B cell (primary cell): Measurements from ENCODE around the gene RNF103. TPM values are rescaled to one million over a fixed set of nuclear protein-coding genes. Genes with fewer than 3 reads are reported as not detected.

ENCODE experiments used
- ATAC-seq: fragments of 200-7000 bp; cut with Tn5 transposase; one replicate; pipeline ENCODE4 v1.10.0; 2021; ENCODE audit warnings: low read depth, mild to moderate bottlenecking, moderate number of reproducible peaks, moderate library complexity
- CTCF ChIA-PET: fragments of 350-600 bp; sonication (Branson Sonifier 250); formaldehyde crosslinking; loops from one replicate; lab custom pipeline; 2021; ENCODE audit warnings: antibody characterized with exemption, inconsistent platforms; lab: Charles Lee
- POLR2A ChIA-PET: fragments of 350-600 bp; sonication (Branson Sonifier 250); formaldehyde crosslinking; loops from one replicate; lab custom pipeline; 2021; ENCODE audit warnings: antibody characterized with exemption; lab: Charles Lee
- DNase-seq: peaks from one replicate; pipeline ENCODE4 v3.0.0; 2013
- H2AFZ ChIP-seq: 2 replicates; pipeline ENCODE4 v1.6.1; 2012; ENCODE audit warnings: mild to moderate bottlenecking, low read depth, low read length; ENCODE audit not compliant: insufficient read depth, poor library complexity, severe bottlenecking
- H3K27ac ChIP-seq, 2 donors: 1 replicate in 1 of 2; 2 replicates in 1 of 2; pipeline ENCODE4 v1.5.1; 2012 to 2013; ENCODE audit warnings: low read length in 2 of 2, mild to moderate bottlenecking in 2 of 2, moderate library complexity in 1 of 2
- H3K27me3 ChIP-seq, 4 experiments: fragments of 200-600 bp in 1 of 4; sonication (generic) in 1 of 4; replicated peaks in 1 of 4; 1 replicate in 2 of 4; 2 replicates in 2 of 4; pipeline versions ENCODE4 v1.6.1 to v1.7.0; 2013 to 2016; ENCODE audit warnings: low read length in 3 of 4, mild to moderate bottlenecking in 2 of 4, mixed read lengths in 1 of 4, moderate library complexity in 1 of 4; ENCODE audit not compliant: insufficient read depth in 4 of 4, control insufficient read depth in 3 of 4; ENCODE audit errors: control extremely low read depth in 1 of 4
- H3K36me3 ChIP-seq, 2 experiments: replicated peaks in 1 of 2; 1 replicate in 1 of 2; 2 replicates in 1 of 2; pipeline versions ENCODE4 v1.6.1 to v1.7.1; 2013; ENCODE audit warnings: low read length in 1 of 2; ENCODE audit not compliant: insufficient read depth in 2 of 2, control insufficient read depth in 1 of 2; ENCODE audit errors: control extremely low read depth in 1 of 2, extremely low read depth in 1 of 2
- H3K4me1 ChIP-seq, 2 donors: fragments of 200-600 bp in 1 of 2; sonication (generic) in 1 of 2; 1 replicate in 1 of 2; 2 replicates in 1 of 2; pipeline versions ENCODE4 v1.5.1 to v1.6.1; 2013 to 2017; ENCODE audit warnings: low read length in 2 of 2; ENCODE audit not compliant: control insufficient read depth in 2 of 2, insufficient read depth in 2 of 2
- H3K4me2 ChIP-seq: replicated peaks from 2 replicates; pipeline ENCODE3; 2012; ENCODE audit warnings: mild to moderate bottlenecking, low read depth, low read length; ENCODE audit not compliant: poor library complexity, severe bottlenecking
- H3K4me3 ChIP-seq, 5 experiments: fragments of 200-600 bp in 1 of 5; sonication (generic) in 1 of 5; 1 replicate in 3 of 5; 2 replicates in 2 of 5; pipeline versions ENCODE4 v1.5.1 to v1.7.0; 2011 to 2016; ENCODE audit warnings: low read length in 4 of 5, mild to moderate bottlenecking in 4 of 5, low read depth in 2 of 5, control low read depth in 1 of 5, moderate library complexity in 1 of 5; ENCODE audit not compliant: insufficient read depth in 1 of 5; ENCODE audit errors: control extremely low read depth in 1 of 5, extremely low read depth in 1 of 5
- H3K79me2 ChIP-seq: fragments of 200-600 bp; sonication (generic); one replicate; pipeline ENCODE4 v1.6.0; 2016; ENCODE audit warnings: low read length; ENCODE audit not compliant: control insufficient read depth, insufficient read depth
- H3K9ac ChIP-seq: fragments of 200-600 bp; sonication (generic); 2 replicates; pipeline ENCODE4 v1.6.1; 2017; ENCODE audit warnings: mild to moderate bottlenecking, low read length, moderate library complexity
- H3K9me3 ChIP-seq, 3 donors: one replicate each; pipeline versions ENCODE4 v1.6.1 to v1.7.1; 2013; ENCODE audit warnings: low read length in 2 of 3; ENCODE audit not compliant: control insufficient read depth in 2 of 3, insufficient read depth in 1 of 3; ENCODE audit errors: control extremely low read depth in 1 of 3
- H4K20me1 ChIP-seq: 2 replicates; pipeline ENCODE4 v1.6.0; 2012; ENCODE audit warnings: mild to moderate bottlenecking, low read length; ENCODE audit not compliant: insufficient read depth, control insufficient read depth, poor library complexity, severe bottlenecking
- H3K27ac Mint-ChIP-seq: one replicate; pipeline ENCODE4 v1.8.0; 2021; ENCODE audit warnings: mixed read lengths
- H3K27me3 Mint-ChIP-seq: one replicate; pipeline ENCODE4 v1.8.0; 2021; ENCODE audit warnings: mixed read lengths
- H3K4me1 Mint-ChIP-seq: one replicate; pipeline ENCODE4 v1.8.0; 2021; ENCODE audit warnings: mixed read lengths
- H3K4me3 Mint-ChIP-seq: one replicate; pipeline ENCODE4 v1.8.0; 2021; ENCODE audit warnings: mixed read lengths
- H3K9me3 Mint-ChIP-seq: one replicate; pipeline ENCODE4 v1.8.0; 2022; ENCODE audit warnings: mixed read lengths; ENCODE audit not compliant: insufficient read depth
- EZH2 ChIP-seq: IDR thresholded peaks from 2 replicates; pipeline ENCODE4 v1.6.1; 2012; ENCODE audit warnings: borderline replicate concordance, low read depth, mild to moderate bottlenecking, moderate library complexity, low read length; ENCODE audit not compliant: insufficient read depth, poor library complexity, severe bottlenecking
- WGBS: methylation state at CpG from one replicate; pipeline ENCODE4 v1.1.5; 2013; ENCODE audit warnings: missing lambda C conversion rate; ENCODE audit not compliant: insufficient coverage; 5-methylcytosine and 5-hydroxymethylcytosine counted together
- intact Hi-C: fragments of 100-400 bp; cut with micrococcal nuclease; formaldehyde crosslinking; loops from one replicate; pipeline ENCODE4 v1.10.0; 2022
- polyA plus RNA-seq: library from polyadenylated mRNA; depleted of rRNA; stranded (reverse); fragments of >200 nt; gene quantifications from 2 replicates; pipeline ENCODE4 v1.2.3, GENCODE V29; 2012
- total RNA-seq, 2 donors: library from RNA; stranded (reverse); fragments of 120-200 nt in 1 of 2; gene quantifications; 1 replicate in 1 of 2; 2 replicates in 1 of 2; pipeline versions ENCODE4 v1.2.3 to v1.2.4, GENCODE V29; 2013 to 2022
- TF ChIP-seq, protein P1 (sequence below): fragments of 200-600 bp; IDR thresholded peaks from one replicate; pipeline ENCODE4 v1.8.0; 2022; ENCODE audit warnings: antibody characterized with exemption, mild to moderate bottlenecking

RNF103 gene
- total and polyA plus RNA-seq, 2 donors (not counting 1 experiment from before 2014, with no cell fraction given), result 23.7 to 37.2 TPM

DNA sequence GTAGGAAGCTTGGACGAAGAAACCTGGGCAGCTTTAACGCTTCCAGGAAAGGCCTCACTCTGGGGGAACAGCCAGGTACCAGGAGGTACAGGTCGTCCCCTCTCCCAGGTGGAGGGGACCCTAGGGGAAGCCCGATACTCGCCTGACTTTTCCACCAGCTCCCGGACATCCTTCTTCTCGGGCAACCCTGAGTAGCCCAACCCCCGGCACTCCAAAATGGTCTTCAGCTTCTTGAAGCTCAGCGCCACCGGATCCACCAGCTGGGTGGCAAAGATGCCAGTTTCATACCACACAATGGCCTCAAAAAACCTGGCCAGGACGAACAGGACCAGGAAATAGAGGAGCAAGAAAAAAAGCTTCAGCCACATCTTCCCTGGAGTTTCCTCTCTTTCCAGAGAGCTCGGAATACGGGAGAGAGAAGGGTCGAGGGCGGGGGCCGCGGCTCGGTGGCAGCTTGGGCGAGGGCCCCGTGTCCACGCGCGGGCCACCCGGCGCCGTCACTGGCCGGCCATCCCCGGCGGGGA, 1.1 kb downstream of the RNF103 start:
- peak overlapping the region; percentile 97 for H3K27ac Mint-ChIP-seq
- Histone ChIP-seq H2AFZ (peak overlapping the region; percentile 85), H4K20me1 (no peaks in the 10 kb centered on the region), H3K4me3 (peak overlapping the region; percentile 71 to 87 (median 78)), H3K79me2 (peaks cover 23% of the 10 kb centered on the region), H3K36me3 (peaks cover 1 to 15% of the 10 kb centered on the region in 2 experiments), H3K4me2 (peak overlapping the region; percentile 84), H3K4me1 (peaks cover 17 to 22% of the 10 kb centered on the region in 2 donors), H3K27ac (peak overlapping the region; percentile 85 to 94), H3K27me3 (no peaks in the 10 kb centered on the region), H3K9ac (peak overlapping the region; percentile 89), H3K9me3 (no peaks in the 10 kb centered on the region)
- peak overlapping the region; percentile 94 for H3K4me3 Mint-ChIP-seq
- POLR2A ChIA-PET, result interaction anchor here (1.1 to 1.8 kb wide), 3 partner anchors 47 to 181 kb away, joined by 6 to 11 read pairs (median 9); partner anchors contain the start of genes CHMP3 and KDM3A
- H3K9me3 Mint-ChIP-seq, result no peaks in the 10 kb centered on the region
- TF ChIP-seq EZH2, result no peak
- TF ChIP-seq, protein P1, sequence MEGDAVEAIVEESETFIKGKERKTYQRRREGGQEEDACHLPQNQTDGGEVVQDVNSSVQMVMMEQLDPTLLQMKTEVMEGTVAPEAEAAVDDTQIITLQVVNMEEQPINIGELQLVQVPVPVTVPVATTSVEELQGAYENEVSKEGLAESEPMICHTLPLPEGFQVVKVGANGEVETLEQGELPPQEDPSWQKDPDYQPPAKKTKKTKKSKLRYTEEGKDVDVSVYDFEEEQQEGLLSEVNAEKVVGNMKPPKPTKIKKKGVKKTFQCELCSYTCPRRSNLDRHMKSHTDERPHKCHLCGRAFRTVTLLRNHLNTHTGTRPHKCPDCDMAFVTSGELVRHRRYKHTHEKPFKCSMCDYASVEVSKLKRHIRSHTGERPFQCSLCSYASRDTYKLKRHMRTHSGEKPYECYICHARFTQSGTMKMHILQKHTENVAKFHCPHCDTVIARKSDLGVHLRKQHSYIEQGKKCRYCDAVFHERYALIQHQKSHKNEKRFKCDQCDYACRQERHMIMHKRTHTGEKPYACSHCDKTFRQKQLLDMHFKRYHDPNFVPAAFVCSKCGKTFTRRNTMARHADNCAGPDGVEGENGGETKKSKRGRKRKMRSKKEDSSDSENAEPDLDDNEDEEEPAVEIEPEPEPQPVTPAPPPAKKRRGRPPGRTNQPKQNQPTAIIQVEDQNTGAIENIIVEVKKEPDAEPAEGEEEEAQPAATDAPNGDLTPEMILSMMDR, result no peak
- DNase-seq (peak; percentile 57), ATAC-seq (no peak)
- 0% methylated on average over 29 of the region's 29 CpGs for WGBS
- H3K27me3 Mint-ChIP-seq, result no peaks in the 10 kb centered on the region
- CTCF ChIA-PET, result interaction anchor here (1.8 kb wide), 1 partner anchor 9 kb away, joined by 5 read pairs; no protein-coding TSS in a partner anchor
- intact Hi-C loops, result loop anchor here (1.0 to 10.0 kb wide), 5 partner anchors 59 to 1718 kb away; partner anchors contain the start of genes CHMP3, IMMT, KRCC1 and TMSB10
- peaks cover 45% of the 10 kb centered on the region for H3K4me1 Mint-ChIP-seq
